ENCODE measurements around the gene KRT13.

KRT13 gene

DNA sequence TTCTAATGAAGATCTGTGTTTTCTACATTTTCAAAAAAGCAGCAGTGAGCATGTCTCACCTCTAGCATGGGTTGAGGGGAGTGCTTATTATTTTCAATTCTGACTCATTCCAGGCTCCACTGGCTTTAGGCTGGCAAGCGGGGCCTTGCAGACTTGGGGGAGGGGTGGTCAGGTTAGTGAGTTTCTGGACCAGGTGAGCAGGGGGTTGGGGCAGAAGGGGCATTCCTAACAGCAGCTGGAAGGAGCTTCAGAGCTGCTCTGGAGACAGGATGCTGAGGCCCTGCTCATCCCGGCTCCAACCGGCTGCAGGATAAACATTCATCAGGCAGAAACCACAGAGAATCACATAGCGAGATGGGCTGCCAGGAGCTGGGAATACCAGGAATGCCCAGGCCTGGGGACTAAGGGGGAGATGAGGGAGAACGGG, 33.2 kb upstream of the KRT13 start:
- TF ChIP-seq, protein P1, sequence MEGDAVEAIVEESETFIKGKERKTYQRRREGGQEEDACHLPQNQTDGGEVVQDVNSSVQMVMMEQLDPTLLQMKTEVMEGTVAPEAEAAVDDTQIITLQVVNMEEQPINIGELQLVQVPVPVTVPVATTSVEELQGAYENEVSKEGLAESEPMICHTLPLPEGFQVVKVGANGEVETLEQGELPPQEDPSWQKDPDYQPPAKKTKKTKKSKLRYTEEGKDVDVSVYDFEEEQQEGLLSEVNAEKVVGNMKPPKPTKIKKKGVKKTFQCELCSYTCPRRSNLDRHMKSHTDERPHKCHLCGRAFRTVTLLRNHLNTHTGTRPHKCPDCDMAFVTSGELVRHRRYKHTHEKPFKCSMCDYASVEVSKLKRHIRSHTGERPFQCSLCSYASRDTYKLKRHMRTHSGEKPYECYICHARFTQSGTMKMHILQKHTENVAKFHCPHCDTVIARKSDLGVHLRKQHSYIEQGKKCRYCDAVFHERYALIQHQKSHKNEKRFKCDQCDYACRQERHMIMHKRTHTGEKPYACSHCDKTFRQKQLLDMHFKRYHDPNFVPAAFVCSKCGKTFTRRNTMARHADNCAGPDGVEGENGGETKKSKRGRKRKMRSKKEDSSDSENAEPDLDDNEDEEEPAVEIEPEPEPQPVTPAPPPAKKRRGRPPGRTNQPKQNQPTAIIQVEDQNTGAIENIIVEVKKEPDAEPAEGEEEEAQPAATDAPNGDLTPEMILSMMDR (IDR thresholded peaks at IDR 0.05): no peak
- Histone ChIP-seq H3K9ac (no peak overlapping the region), H3K27ac (no peak overlapping the region), H3K36me3 (ENCODE audit: control insufficient read depth, insufficient read depth, low read length) (no peaks in the 10 kb centered on the region), H3K27me3 (ENCODE audit: control insufficient read depth, insufficient read depth, low read length) (no peaks in the 10 kb centered on the region), H3K4me3 (ENCODE audit: low read depth, low read length) (no peak overlapping the region), H3K4me1 (no peaks in the 10 kb centered on the region), H2AFZ (no peak overlapping the region), H3K9me3 (ENCODE audit: control insufficient read depth, low read length) (no peaks in the 10 kb centered on the region), H3K4me2 (ENCODE audit: low read length) (no peak overlapping the region), H3K79me2 (no peaks in the 10 kb centered on the region)

DNA sequence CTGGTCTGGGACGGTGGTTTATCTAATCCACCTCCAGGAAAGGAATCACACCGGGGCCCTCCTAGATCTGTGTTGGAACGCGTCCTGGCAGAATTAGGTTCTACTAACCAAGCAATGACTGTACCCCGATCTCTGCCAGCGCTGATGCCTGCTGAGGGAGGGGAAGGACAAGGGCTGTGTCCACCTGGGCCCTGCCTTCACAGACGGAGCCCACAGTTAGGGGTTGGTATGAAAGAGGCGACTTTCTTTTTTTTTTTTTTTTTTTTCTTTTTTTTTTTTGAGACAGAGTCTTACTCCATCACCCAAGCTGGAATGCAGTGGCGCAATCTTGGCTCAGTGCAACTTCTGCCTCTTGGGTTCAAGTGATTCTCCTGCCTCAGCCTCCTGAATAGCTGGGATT, 32.6 kb upstream of the KRT13 start:
- Histone ChIP-seq H3K36me3 (ENCODE audit: control insufficient read depth, insufficient read depth, low read length) (no peaks in the 10 kb centered on the region), H3K27ac (no peak overlapping the region), H3K4me2 (ENCODE audit: low read length) (no peak overlapping the region), H3K27me3 (ENCODE audit: control insufficient read depth, insufficient read depth, low read length) (no peaks in the 10 kb centered on the region), H3K79me2 (no peaks in the 10 kb centered on the region), H3K4me3 (ENCODE audit: low read depth, low read length) (no peak overlapping the region), H3K9ac (no peak overlapping the region), H2AFZ (no peak overlapping the region), H3K4me1 (no peaks in the 10 kb centered on the region), H3K9me3 (ENCODE audit: control insufficient read depth, low read length) (no peaks in the 10 kb centered on the region)
- TF ChIP-seq, protein P1 (IDR thresholded peaks at IDR 0.05): no peak

DNA sequence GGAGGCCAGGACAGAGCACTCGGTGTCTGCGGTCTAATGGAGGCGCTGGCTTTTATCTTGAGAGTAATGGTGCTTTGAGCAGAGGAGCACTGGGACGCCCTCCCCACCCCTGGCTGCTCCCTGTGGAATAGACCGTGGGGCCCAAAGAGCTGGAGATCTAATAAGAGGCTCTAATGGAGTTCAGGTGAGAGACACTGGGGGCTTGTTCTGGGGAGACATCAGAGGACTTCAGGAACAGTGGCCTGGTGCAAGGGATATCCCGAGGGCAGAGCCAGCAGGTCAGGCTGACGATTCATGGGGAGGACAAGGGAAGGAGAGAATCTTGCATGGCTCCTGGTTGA, 32.2 kb upstream of the KRT13 start:
- Histone ChIP-seq H3K4me2 (ENCODE audit: low read length) (no peak overlapping the region), H3K9me3 (ENCODE audit: control insufficient read depth, low read length) (no peaks in the 10 kb centered on the region), H3K4me3 (ENCODE audit: low read depth, low read length) (no peak overlapping the region), H3K4me1 (no peaks in the 10 kb centered on the region), H3K36me3 (ENCODE audit: control insufficient read depth, insufficient read depth, low read length) (no peaks in the 10 kb centered on the region), H2AFZ (no peak overlapping the region), H3K9ac (no peak overlapping the region), H3K79me2 (no peaks in the 10 kb centered on the region), H3K27me3 (ENCODE audit: control insufficient read depth, insufficient read depth, low read length) (no peaks in the 10 kb centered on the region), H3K27ac (no peak overlapping the region)
- TF ChIP-seq, protein P1 (IDR thresholded peaks at IDR 0.05): no peak

DNA sequence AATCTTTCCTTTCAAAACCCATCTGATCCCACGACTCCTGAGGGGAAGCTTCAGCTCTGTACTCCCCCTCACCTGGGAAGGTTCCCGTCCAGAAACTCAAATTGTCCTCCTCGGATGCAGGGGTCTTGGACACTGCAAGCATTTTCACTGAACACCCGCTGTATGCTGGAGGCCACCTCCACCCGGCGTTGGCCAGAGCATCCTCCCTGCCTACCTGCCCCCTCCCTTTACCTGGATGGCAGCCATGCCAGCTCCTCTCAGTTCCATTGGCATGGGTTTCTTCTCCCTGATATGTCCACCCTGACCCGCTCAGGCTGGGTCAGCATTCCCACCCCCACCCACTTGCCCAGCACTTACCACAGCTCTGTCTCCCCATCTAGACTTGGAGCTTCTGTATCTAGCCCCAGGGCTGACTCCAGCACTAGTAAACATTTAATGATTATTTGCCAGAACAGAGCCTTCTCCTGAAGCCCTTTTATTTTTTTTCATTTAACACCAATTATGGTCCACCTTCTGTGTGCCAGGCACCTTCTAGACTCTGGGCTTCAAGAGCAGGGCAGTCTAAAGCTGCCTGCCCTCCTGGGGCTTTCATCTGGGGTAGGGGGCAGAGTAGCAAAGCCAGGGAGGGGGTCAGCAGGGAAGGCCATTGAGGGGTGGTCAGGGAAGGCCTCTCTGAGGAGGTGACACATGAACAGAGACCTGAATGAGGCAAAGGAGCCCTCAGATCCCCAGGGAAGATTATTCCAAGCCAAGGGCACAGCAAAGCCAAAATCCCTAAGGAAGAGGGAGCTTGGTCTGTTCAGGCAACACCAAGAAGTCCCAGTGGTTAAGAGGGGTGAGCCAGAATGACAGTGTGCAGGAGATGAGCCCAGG, 31.6 kb upstream of the KRT13 start:
- H3K4me2 ChIP-seq (ENCODE audit: low read length): no peak overlapping the region
- H3K4me3 ChIP-seq (ENCODE audit: low read depth, low read length): no peak overlapping the region
- no peaks in the 10 kb centered on the region for H3K9me3 ChIP-seq (ENCODE audit: control insufficient read depth, low read length)
- H2AFZ ChIP-seq: no peak overlapping the region
- no peak overlapping the region for H3K9ac ChIP-seq
- H3K27ac ChIP-seq: no peak overlapping the region
- TF ChIP-seq, protein P1 (IDR thresholded peaks at IDR 0.05): no peak
- H3K36me3 ChIP-seq (ENCODE audit: control insufficient read depth, insufficient read depth, low read length): no peaks in the 10 kb centered on the region
- H3K27me3 ChIP-seq (ENCODE audit: control insufficient read depth, insufficient read depth, low read length): no peaks in the 10 kb centered on the region
- no peaks in the 10 kb centered on the region for H3K79me2 ChIP-seq
- H3K4me1 ChIP-seq: no peaks in the 10 kb centered on the region
